ENCODE data around the gene NRAP. TPM values are rescaled to one million over a fixed set of nuclear protein-coding genes. Genes with fewer than 3 reads are reported as not detected.

The NRAP gene
- total and polyA plus RNA-seq, 2 experiments from 2014 or later = 0.04 TPM; not detected in 1

GRCh38 chr10:113616244-113617074 is 47.4 kb downstream of the NRAP start:
- 18% methylated on average over 5 of the region's 5 CpGs for WGBS (ENCODE audit: low lambda C conversion rate, missing lambda C conversion rate)
- H3K27me3 ChIP-seq = peaks cover 21% of the 10 kb centered on the region

DNA sequence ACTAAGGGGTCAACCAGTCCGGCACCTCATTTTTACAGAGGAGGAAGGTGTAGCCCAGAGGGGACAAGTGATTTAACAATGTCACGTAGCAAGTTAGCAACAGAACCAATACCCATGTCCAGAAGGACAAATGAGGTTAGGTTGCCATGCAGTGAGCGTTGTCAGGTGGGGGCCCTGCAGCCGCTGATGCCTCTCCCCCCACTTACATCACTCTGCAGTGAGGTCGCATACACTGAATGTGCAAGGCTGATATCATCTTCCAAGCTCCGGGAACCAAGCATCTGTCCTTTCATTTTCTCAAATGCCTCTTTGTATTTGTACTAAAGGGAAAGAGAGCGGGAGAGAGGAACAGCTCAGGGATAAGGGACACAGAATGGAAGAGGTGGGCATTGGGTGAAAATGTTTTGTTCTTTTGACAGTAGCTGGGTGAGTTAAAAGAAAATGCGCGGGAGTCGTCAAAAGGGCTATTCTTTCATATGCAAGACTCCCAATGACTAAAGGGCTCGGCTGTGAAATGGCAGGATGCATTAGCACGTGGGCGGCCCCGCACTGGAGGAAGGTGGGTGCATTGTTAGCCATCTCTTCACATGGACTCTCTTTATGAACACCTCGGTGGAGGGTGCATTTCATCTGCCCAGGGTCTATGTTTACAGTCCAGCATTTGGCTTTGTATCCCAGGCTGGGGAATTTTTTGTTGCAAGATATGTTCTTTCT is 49.7 kb downstream of the NRAP start:
- no peaks in the 10 kb centered on the region for H3K79me2 ChIP-seq
- no peak overlapping the region for H3K4me3 ChIP-seq
- no peak overlapping the region for H3K4me2 ChIP-seq
- no peak for TF ChIP-seq EZH2 (IDR thresholded peaks at IDR 0.05; ENCODE audit: borderline replicate concordance)
- no peak for TF ChIP-seq EZH2phosphoT487 (IDR thresholded peaks at IDR 0.05; ENCODE audit: low read depth, severe bottlenecking, unreplicated experiment)
- TF ChIP-seq, protein P1, sequence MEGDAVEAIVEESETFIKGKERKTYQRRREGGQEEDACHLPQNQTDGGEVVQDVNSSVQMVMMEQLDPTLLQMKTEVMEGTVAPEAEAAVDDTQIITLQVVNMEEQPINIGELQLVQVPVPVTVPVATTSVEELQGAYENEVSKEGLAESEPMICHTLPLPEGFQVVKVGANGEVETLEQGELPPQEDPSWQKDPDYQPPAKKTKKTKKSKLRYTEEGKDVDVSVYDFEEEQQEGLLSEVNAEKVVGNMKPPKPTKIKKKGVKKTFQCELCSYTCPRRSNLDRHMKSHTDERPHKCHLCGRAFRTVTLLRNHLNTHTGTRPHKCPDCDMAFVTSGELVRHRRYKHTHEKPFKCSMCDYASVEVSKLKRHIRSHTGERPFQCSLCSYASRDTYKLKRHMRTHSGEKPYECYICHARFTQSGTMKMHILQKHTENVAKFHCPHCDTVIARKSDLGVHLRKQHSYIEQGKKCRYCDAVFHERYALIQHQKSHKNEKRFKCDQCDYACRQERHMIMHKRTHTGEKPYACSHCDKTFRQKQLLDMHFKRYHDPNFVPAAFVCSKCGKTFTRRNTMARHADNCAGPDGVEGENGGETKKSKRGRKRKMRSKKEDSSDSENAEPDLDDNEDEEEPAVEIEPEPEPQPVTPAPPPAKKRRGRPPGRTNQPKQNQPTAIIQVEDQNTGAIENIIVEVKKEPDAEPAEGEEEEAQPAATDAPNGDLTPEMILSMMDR (IDR thresholded peaks at IDR 0.05; ENCODE audit: poor library complexity) = no peak
- H3K4me1 ChIP-seq (ENCODE audit: insufficient read depth) = no peaks in the 10 kb centered on the region
- H4K20me1 ChIP-seq (ENCODE audit: insufficient read depth, poor library complexity, severe bottlenecking) = no peaks in the 10 kb centered on the region
- WGBS (ENCODE audit: low lambda C conversion rate, missing lambda C conversion rate) = 69% methylated on average over 15 of the region's 15 CpGs
- peaks cover 21% of the 10 kb centered on the region for H3K27me3 ChIP-seq
- no peaks in the 10 kb centered on the region for H3K9me3 ChIP-seq (ENCODE audit: low read depth)
- no peak for DNase-seq (ENCODE audit: low spot score)
- no peak overlapping the region for H3K27ac ChIP-seq
- H3K36me3 ChIP-seq (replicated peaks; ENCODE audit: insufficient read depth, low read depth) = no peaks in the 10 kb centered on the region
- no peak overlapping the region for H2AFZ ChIP-seq
- no peaks in the 10 kb centered on the region for H3K9me2 ChIP-seq (replicated peaks; ENCODE audit: insufficient read depth)

More at GRCh38 chr10:113616244-113617074, 47.4 kb downstream of the NRAP start:
- no peak overlapping the region for H3K4me3 ChIP-seq
- no peaks in the 10 kb centered on the region for H3K79me2 ChIP-seq
- no peaks in the 10 kb centered on the region for H3K9me2 ChIP-seq (replicated peaks; ENCODE audit: insufficient read depth)
- no peaks in the 10 kb centered on the region for H3K36me3 ChIP-seq (replicated peaks; ENCODE audit: insufficient read depth, low read depth)
- no peak overlapping the region for H3K27ac ChIP-seq
- TF ChIP-seq, protein P1 (IDR thresholded peaks at IDR 0.05; ENCODE audit: poor library complexity) = peak; percentile 48
- TF ChIP-seq EZH2phosphoT487 (IDR thresholded peaks at IDR 0.05; ENCODE audit: low read depth, severe bottlenecking, unreplicated experiment) = no peak
- no peak for TF ChIP-seq EZH2 (IDR thresholded peaks at IDR 0.05; ENCODE audit: borderline replicate concordance)
- no peak overlapping the region for H3K4me2 ChIP-seq
- H3K9me3 ChIP-seq (ENCODE audit: low read depth) = no peaks in the 10 kb centered on the region
- DNase-seq (ENCODE audit: low spot score) = peak; percentile 28
- H4K20me1 ChIP-seq (ENCODE audit: insufficient read depth, poor library complexity, severe bottlenecking) = no peaks in the 10 kb centered on the region
- no peak overlapping the region for H2AFZ ChIP-seq
- H3K4me1 ChIP-seq (ENCODE audit: insufficient read depth) = no peaks in the 10 kb centered on the region

- no peak overlapping the region for H3K4me2 ChIP-seq
- peaks cover 21% of the 10 kb centered on the region for H3K27me3 ChIP-seq
- H2AFZ ChIP-seq = no peak overlapping the region
- H3K79me2 ChIP-seq = no peaks in the 10 kb centered on the region
- DNase-seq (ENCODE audit: low spot score) = no peak
- H3K4me1 ChIP-seq (ENCODE audit: insufficient read depth) = no peaks in the 10 kb centered on the region
- no peak overlapping the region for H3K27ac ChIP-seq
- TF ChIP-seq EZH2 (IDR thresholded peaks at IDR 0.05; ENCODE audit: borderline replicate concordance) (no peak), EZH2phosphoT487 (IDR thresholded peaks at IDR 0.05; ENCODE audit: low read depth, severe bottlenecking, unreplicated experiment) (no peak)
- TF ChIP-seq, protein P1 (IDR thresholded peaks at IDR 0.05; ENCODE audit: poor library complexity) = no peak
- H3K36me3 ChIP-seq (replicated peaks; ENCODE audit: insufficient read depth, low read depth) = no peaks in the 10 kb centered on the region
- no peaks in the 10 kb centered on the region for H3K9me2 ChIP-seq (replicated peaks; ENCODE audit: insufficient read depth)
- H3K4me3 ChIP-seq = no peak overlapping the region
- no peaks in the 10 kb centered on the region for H3K9me3 ChIP-seq (ENCODE audit: low read depth)
- WGBS (ENCODE audit: low lambda C conversion rate, missing lambda C conversion rate) = 79% methylated on average over 2 of the region's 2 CpGs
- no peaks in the 10 kb centered on the region for H4K20me1 ChIP-seq (ENCODE audit: insufficient read depth, poor library complexity, severe bottlenecking)
Measured at GRCh38 chr10:113613427-113613826, 50.4 kb downstream of the NRAP start.

Measured in hepatocyte (in vitro differentiated cells).